CD1c-positive myeloid dendritic cell (primary cell): ENCODE measurements around the gene DNAJB8.

ENCODE experiments used
- DNase-seq: peaks from one replicate; pipeline ENCODE4 v3.0.0-alpha.2; 2016; ENCODE audit errors: extremely low spot score

Gene DNAJB8

GRCh38 chr3:128447561-128448013 lies 19.1 kb downstream of the DNAJB8 start:
- peak; percentile 2 for DNase-seq

DNA sequence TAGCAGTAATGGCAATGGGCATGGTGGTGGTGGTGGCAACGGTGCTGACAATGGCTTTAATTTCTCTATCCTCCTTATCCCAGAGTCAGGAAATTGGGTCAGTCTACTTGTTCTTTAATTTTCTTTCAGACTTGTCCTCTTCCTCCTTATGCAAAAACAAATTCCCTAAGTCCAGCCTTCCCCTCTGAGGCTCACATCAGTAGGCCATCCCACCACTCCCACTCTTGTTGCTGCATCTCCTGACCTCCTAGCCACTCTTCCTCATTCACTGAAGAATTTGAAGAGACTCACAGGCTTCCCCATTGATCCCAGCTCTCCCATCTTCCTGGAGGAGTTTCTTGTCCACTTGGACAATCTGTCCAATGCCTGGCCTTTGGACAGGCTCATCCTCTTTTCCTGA lies 19.9 kb downstream of the DNAJB8 start:
- DNase-seq = no peak

DNA sequence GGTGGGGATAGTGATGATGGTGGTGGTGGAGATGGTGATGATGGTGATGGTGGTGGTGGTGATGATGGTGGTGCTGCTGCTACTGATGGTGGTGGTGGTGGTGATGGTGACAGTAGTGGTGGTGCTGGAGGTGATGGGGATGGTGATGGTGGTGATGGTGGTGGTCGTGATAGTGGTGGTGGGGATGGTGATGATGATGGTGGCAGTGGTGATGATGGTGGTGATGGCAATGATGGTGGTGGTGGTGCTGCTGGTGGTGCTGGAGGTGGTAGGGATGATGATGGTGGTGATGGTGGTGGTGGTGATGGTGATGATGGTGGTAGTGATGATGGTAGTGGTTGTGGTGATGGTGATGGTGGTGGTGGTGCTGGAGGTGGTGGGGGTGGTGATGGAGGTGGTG lies 21.3 kb downstream of the DNAJB8 start:
- no peak for DNase-seq

DNA sequence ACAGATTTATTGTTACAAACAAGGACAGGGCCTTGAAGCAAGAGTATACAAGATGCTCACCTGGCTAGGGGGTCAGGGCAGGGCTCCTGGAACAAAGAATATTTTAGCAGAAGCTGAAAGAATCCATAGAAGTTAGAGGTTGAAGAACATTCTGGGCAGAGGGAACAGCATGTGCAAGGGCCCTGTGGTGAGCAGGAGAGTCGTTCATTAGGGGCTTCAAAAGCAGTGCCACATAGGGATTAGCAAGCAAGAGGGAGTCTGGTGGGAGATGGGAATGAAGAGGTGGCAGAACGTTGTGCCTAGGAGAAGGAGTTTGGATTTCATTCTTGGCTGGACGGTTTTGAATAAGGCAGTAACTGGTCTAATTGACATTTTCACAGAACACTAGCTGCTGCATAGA lies 22.9 kb downstream of the DNAJB8 start:
- no peak for DNase-seq

GRCh38 chr3:128442949-128443348 lies 23.7 kb downstream of the DNAJB8 start:
- DNase-seq = no peak

GRCh38 chr3:128442070-128442469 lies 24.6 kb downstream of the DNAJB8 start:
- no peak for DNase-seq

DNA sequence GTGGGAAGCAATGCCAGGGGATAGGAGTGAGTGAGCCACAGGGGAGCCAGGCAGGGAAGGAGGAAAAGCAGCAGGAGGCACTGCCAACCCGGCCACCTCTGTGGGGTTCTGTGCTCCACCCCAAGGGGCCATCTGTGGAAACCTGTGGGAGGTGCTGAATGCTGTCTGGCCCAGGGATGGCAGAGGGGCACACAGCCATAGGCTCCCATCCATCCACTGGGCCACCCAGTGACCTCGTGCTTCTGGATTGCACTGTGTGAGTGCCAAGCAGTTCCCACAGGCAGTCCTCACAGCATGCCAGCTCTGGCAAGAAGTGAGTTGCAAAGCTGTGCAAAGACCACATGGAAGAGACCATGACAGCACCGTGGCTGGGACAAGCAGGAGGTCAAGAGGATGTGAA lies 27.5 kb downstream of the DNAJB8 start:
- no peak for DNase-seq

DNA sequence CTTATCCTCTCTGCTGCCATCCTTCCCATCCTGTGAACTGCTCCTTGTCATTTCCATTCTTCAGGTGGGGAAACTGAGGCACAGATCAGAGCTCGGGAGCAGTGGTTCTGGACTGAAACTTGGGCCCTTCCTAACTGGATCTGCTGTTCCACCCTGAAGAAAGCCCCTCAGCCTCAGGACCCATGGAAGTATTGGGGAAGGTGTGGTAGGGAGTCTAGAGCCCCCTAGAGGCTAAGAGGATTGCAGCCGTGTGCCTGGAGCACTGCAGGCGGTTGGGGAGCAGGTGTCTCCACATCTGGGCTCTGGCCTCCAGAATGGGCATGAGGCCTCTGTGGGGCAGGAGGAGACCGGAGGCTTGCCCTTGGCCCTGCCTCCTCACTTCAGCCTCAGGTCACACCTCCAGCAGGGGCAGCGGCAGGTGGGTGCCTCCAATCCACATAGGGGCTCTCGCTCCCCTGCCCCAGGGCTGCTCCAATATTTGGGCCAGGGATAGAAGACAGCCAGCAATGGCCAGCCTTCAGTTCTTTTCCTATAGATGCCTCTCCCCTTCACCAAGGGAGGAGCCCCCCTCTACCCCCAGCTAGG lies 28.1 kb downstream of the DNAJB8 start:
- no peak for DNase-seq

GRCh38 chr3:128436214-128436613 lies 30.5 kb downstream of the DNAJB8 start:
- no peak for DNase-seq

DNA sequence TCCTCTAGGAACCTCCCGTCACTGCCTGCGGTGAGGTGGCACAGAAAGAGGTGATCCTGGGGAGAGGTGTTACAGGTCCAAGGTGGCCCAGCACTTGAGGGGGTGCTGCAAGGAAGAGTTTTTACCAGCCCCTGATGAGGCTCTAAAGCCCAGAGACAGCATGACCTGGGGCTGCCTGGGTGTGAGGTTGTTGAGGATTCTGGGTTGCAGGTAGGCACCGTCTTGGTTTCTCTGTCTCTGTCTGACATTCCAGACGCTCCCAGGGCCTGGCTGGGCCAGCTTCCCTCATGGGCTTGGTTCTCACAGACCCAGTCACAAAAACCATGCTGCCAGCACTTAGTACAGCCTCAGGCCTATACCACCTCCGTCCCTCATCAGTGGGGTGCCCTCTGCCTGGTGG lies 31.1 kb downstream of the DNAJB8 start:
- no peak for DNase-seq

GRCh38 chr3:128435058-128435457 lies 31.6 kb downstream of the DNAJB8 start:
- DNase-seq = no peak

- DNase-seq = no peak
Observed at GRCh38 chr3:128434524-128434923, 32.2 kb downstream of the DNAJB8 start.

- DNase-seq = no peak
Observed at GRCh38 chr3:128433837-128434165, 32.9 kb downstream of the DNAJB8 start.

- no peak for DNase-seq
Observed at GRCh38 chr3:128432971-128433836, 33.5 kb downstream of the DNAJB8 start.

GRCh38 chr3:128432301-128432970 lies 34.3 kb downstream of the DNAJB8 start:
- DNase-seq = no peak

GRCh38 chr3:128431803-128432300 lies 34.8 kb downstream of the DNAJB8 start:
- DNase-seq = no peak

DNA sequence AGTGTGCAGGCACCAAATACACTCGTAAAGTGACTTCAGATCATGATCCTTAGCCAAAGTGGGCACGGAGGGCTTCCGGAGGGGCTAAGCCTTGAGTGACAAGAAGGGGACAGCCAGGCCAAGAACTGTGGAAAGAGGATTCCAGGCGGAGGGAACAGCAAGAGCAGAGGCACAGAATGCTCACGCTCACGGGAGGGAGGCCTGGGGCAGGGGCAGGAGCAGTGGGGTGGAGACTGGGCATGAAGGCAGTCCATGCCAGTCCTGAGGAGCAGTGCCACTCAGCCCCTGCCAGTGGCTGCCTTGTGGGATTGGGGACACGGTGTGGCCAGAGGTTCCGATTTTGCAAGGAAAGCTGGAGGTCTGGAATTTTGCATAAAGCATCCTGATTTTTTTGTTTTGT lies 36.0 kb downstream of the DNAJB8 start:
- no peak for DNase-seq

DNA sequence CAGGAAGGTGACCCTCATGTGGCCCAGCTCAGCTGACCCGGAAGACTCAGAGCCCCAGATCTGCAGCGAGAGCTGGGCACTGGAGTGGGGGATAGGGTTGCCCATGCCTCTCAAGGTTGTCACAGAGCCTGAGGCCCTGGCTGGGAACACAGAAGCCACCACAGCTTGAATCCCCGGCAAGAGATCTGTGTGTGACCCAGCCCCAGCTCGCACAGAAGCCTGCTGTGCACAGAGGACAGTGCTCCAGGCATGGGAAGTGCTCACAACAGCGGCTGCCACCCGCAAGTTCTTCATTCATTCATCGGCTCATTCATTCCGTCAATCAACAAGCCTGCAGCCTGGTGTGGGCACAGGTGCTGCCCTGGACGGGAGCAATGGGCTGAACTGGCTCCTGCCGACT lies 36.4 kb downstream of the DNAJB8 start:
- DNase-seq = no peak

GRCh38 chr3:128429751-128430150 lies 36.9 kb downstream of the DNAJB8 start:
- no peak for DNase-seq

- DNase-seq = no peak
Observed at GRCh38 chr3:128429275-128429674, 37.4 kb downstream of the DNAJB8 start.

DNA sequence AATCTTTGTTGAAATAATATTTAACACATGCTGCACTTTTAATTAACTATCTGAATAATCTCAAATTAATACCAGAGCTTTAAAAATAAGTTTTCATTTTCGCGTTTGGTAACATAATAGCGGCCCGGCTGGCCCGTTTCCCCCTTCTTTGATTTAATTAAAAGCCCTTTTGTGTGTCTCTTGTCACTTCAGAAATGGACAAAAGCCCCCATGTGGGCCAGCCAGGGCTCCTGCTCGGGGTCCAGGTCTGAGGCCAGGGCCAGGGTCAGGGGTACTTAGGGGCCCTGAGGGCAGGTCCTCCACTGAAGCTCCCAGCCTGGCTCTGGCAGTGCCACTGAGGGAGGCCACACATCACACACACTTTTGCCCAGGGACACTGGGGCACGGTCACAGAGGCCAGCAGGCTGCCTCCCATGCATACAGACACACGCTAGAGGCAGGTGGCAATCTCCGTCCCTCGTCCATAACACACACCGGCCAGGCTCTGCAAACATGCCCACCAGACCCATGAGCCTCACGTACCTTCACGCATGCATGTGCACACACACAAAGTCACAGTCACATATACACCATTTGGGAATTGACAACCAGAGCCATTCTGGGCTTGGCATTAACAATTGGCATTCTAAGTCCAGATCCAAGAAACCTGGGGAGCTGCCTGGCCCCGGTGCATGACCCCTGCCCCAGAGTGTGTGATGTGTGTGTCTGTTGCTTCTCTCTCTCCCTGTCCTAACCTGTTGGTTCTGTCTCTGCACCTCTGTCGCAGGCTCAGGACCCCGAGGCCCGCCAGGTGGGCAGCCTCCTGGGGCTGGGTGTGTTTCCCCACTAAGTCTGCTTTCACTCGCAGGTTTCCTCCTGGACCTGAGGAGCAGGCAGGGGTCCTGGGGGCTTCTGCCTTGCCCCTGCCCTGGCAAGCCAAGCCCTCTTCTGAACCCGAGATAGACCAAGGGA lies 38.5 kb downstream of the DNAJB8 start:
- DNase-seq = no peak
